Calu3 (cell line): ENCODE results near the gene ZNF133. TPM values are rescaled to one million over a fixed set of nuclear protein-coding genes. Genes with fewer than 3 reads are reported as not detected.

Source experiments
- BruUV-seq: library from RNA; stranded (reverse); fragments of 400-500 nt; replicated peaks from 2 replicates; lab custom pipeline; 2021; lab: Mats Ljungman, UMichigan
- CTCF ChIA-PET: fragments of 300-600 bp; sonication (Branson Sonifier 250); formaldehyde crosslinking; loops from one replicate; lab custom pipeline; 2022; ENCODE audit warnings: antibody characterized with exemption; lab: Charles Lee
- DNase-seq: peaks from one replicate; pipeline ENCODE4 v3.0.0; 2022
- H3K27ac Mint-ChIP-seq: one replicate; pipeline ENCODE4 v1.8.0; 2022; ENCODE audit warnings: mixed read lengths; ENCODE audit not compliant: unreplicated experiment
- H3K27me3 Mint-ChIP-seq: one replicate; pipeline ENCODE4 v1.8.0; 2022; ENCODE audit warnings: mixed read lengths; ENCODE audit not compliant: unreplicated experiment
- H3K36me3 Mint-ChIP-seq: one replicate; pipeline ENCODE4 v1.8.0; 2022; ENCODE audit warnings: mild to moderate bottlenecking, moderate library complexity, mixed read lengths; ENCODE audit not compliant: insufficient read depth, unreplicated experiment
- H3K4me1 Mint-ChIP-seq: one replicate; pipeline ENCODE4 v1.8.0; 2022; ENCODE audit warnings: mild to moderate bottlenecking, low read depth, mixed read lengths; ENCODE audit not compliant: unreplicated experiment
- H3K4me3 Mint-ChIP-seq: one replicate; pipeline ENCODE4 v1.8.0; 2022; ENCODE audit warnings: mild to moderate bottlenecking, low read depth, moderate library complexity, mixed read lengths; ENCODE audit not compliant: unreplicated experiment
- H3K9me3 Mint-ChIP-seq: one replicate; pipeline ENCODE4 v1.8.0; 2022; ENCODE audit warnings: low read depth, mixed read lengths; ENCODE audit not compliant: unreplicated experiment
- CTCF ChIP-seq: fragments of 200-600 bp; IDR thresholded peaks from one replicate; pipeline ENCODE4 v1.8.0; 2022; ENCODE audit warnings: antibody characterized with exemption; ENCODE audit not compliant: unreplicated experiment
- intact Hi-C: fragments of 100-400 bp; cut with micrococcal nuclease; formaldehyde crosslinking; loops from one replicate; pipeline ENCODE4 v1.10.0; 2022; ENCODE audit not compliant: unreplicated experiment
- total RNA-seq: library from RNA; stranded (reverse); gene quantifications from 2 replicates; pipeline ENCODE4 v1.2.3, GENCODE V29; 2022

ZNF133 gene
- total RNA-seq, 1 experiment from 2014 or later = 4.6 TPM

- no TSS peak for BruUV-seq
- no peak overlapping the region for H3K27ac Mint-ChIP-seq
- H3K4me3 Mint-ChIP-seq = no peak overlapping the region
- intact Hi-C loops = no loop called here
- TF ChIP-seq CTCF = no peak
- DNase-seq = no peak
- H3K27me3 Mint-ChIP-seq = no peaks in the 10 kb centered on the region
- CTCF ChIA-PET = no interaction called here
- H3K9me3 Mint-ChIP-seq = no peaks in the 10 kb centered on the region
- no peaks in the 10 kb centered on the region for H3K4me1 Mint-ChIP-seq
- peaks cover 21% of the 10 kb centered on the region for H3K36me3 Mint-ChIP-seq
Observed at GRCh38 chr20:18284805-18285533, 3.4 kb upstream of the ZNF133 start.

- H3K4me3 Mint-ChIP-seq = peak overlapping the region; percentile 96
- no peak for TF ChIP-seq CTCF
- H3K36me3 Mint-ChIP-seq = peaks cover 21% of the 10 kb centered on the region
- CTCF ChIA-PET = no interaction called here
- H3K27ac Mint-ChIP-seq = peak overlapping the region; percentile 79
- no peaks in the 10 kb centered on the region for H3K4me1 Mint-ChIP-seq
- intact Hi-C loops = no loop called here
- H3K9me3 Mint-ChIP-seq = no peaks in the 10 kb centered on the region
- DNase-seq = no peak
- BruUV-seq = TSS peak; percentile 85
- no peaks in the 10 kb centered on the region for H3K27me3 Mint-ChIP-seq
Observed at GRCh38 chr20:18287546-18287914, 797 bp upstream of the ZNF133 start.

- Mint-ChIP-seq H3K27ac (peak overlapping the region; percentile 79), H3K36me3 (peaks cover 21% of the 10 kb centered on the region)
Observed at GRCh38 chr20:18288749-18289267, 481 bp downstream of the ZNF133 start.

GRCh38 chr20:18289306-18289705, 979 bp downstream of the ZNF133 start:
- Mint-ChIP-seq H3K4me1 (no peaks in the 10 kb centered on the region), H3K27ac (no peak overlapping the region), H3K27me3 (no peaks in the 10 kb centered on the region), H3K36me3 (peaks cover 21% of the 10 kb centered on the region), H3K9me3 (no peaks in the 10 kb centered on the region), H3K4me3 (peak overlapping the region; percentile 96)
- CTCF ChIA-PET = no interaction called here
- intact Hi-C loops = no loop called here
- TF ChIP-seq CTCF = no peak
- no peak for DNase-seq
- BruUV-seq = no TSS peak

More at GRCh38 chr20:18288749-18289267, 481 bp downstream of the ZNF133 start:
- TSS peak; percentile 22 for BruUV-seq
- no peaks in the 10 kb centered on the region for H3K9me3 Mint-ChIP-seq
- intact Hi-C loops = no loop called here
- TF ChIP-seq CTCF = no peak
- H3K27me3 Mint-ChIP-seq = no peaks in the 10 kb centered on the region
- no peak for DNase-seq
- CTCF ChIA-PET = no interaction called here
- H3K4me3 Mint-ChIP-seq = peak overlapping the region; percentile 96
- no peaks in the 10 kb centered on the region for H3K4me1 Mint-ChIP-seq
